ENCODE results near the gene CUEDC2.

Gene CUEDC2

GRCh38 chr10:102402512-102402896, 29.9 kb downstream of the CUEDC2 start:
- DNase-seq (ENCODE audit: extremely low spot score): no peak
- ChIA-PET POLR2A (interaction anchor here (0.6 kb wide), 1 partner anchor 13 kb away, joined by 3 read pairs; no protein-coding TSS in a partner anchor), CTCF (interaction anchor here (0.8 to 6.6 kb wide), 10 partner anchors 9 to 237 kb away, joined by 3 to 88 read pairs (median 6); partner anchors contain the start of genes ELOVL3 and FBXL15)
- TF ChIP-seq CTCF (IDR thresholded peaks at IDR 0.05; ENCODE audit: control extremely low read depth, extremely low read depth, low read depth, missing control alignments): no peak

- TF ChIP-seq CTCF (IDR thresholded peaks at IDR 0.05; ENCODE audit: control extremely low read depth, extremely low read depth, low read depth, missing control alignments): no peak
- no peak for DNase-seq (ENCODE audit: extremely low spot score)
- CTCF ChIA-PET: interaction anchor here (0.8 to 9.6 kb wide), 5 partner anchors 16 to 172 kb away, joined by 3 to 140 read pairs (median 65); partner anchors contain the start of genes ELOVL3 and FBXL15
- POLR2A ChIA-PET: no interaction called here
Measured at GRCh38 chr10:102401735-102402511, 30.5 kb downstream of the CUEDC2 start.

- TF ChIP-seq CTCF (IDR thresholded peaks at IDR 0.05; ENCODE audit: control extremely low read depth, extremely low read depth, low read depth, missing control alignments): no peak
- ChIA-PET POLR2A (no interaction called here), CTCF (interaction anchor here (2.9 to 9.6 kb wide), 4 partner anchors 10 to 23 kb away, joined by 15 to 140 read pairs (median 53); partner anchors contain the start of gene FBXL15)
- no peak for DNase-seq (ENCODE audit: extremely low spot score)
Measured at GRCh38 chr10:102401342-102401654, 31.1 kb downstream of the CUEDC2 start.

GRCh38 chr10:102400598-102401341, 31.6 kb downstream of the CUEDC2 start:
- CTCF ChIA-PET: interaction anchor here (0.7 to 9.6 kb wide), 14 partner anchors 10 to 266 kb away, joined by 3 to 213 read pairs (median 11); partner anchors contain the start of genes C10orf95, ELOVL3 and FBXL15
- no peak for TF ChIP-seq CTCF (IDR thresholded peaks at IDR 0.05; ENCODE audit: control extremely low read depth, extremely low read depth, low read depth, missing control alignments)
- no peak for DNase-seq (ENCODE audit: extremely low spot score)
- POLR2A ChIA-PET: no interaction called here

- DNase-seq (ENCODE audit: extremely low spot score): no peak
- no peak for TF ChIP-seq CTCF (IDR thresholded peaks at IDR 0.05; ENCODE audit: control extremely low read depth, extremely low read depth, low read depth, missing control alignments)
- ChIA-PET POLR2A (interaction anchor here (0.5 kb wide), 1 partner anchor 18 kb away, joined by 6 read pairs; no protein-coding TSS in a partner anchor), CTCF (interaction anchor here (0.7 to 9.6 kb wide), 31 partner anchors 7 to 265 kb away, joined by 3 to 213 read pairs (median 8); partner anchors contain the start of genes C10orf95, CUEDC2, ELOVL3 and FBXL15)
Measured at GRCh38 chr10:102400076-102400475, 32.3 kb downstream of the CUEDC2 start.

Data from GM10248 (cell line).